Vagina (tissue), 2 donors: Measurements from ENCODE around the gene CTSS. TPM values are rescaled to one million over a fixed set of nuclear protein-coding genes. Genes with fewer than 3 reads are reported as not detected.
"Not testable (repeated sequence)": the region's sequence is repeated elsewhere in the genome, so short reads cannot be mapped to it uniquely, and the experiment has no call there.

Experiments
- DNase-seq, 2 donors: peaks; one replicate each; pipeline ENCODE4 v3.0.0-alpha.2; 2017; ENCODE audit errors: extremely low spot score in 2 of 2
- H3K27ac ChIP-seq: fragments of 200-600 bp; sonication (generic); one replicate; pipeline ENCODE4 v1.5.1; 2019
- H3K27me3 ChIP-seq: fragments of 200-600 bp; sonication (generic); one replicate; pipeline ENCODE4 v1.5.1; 2019
- H3K36me3 ChIP-seq, 2 donors: fragments of 200-600 bp; sonication (generic); one replicate each; pipeline ENCODE4 v1.5.1; 2017 to 2019
- H3K4me1 ChIP-seq: fragments of 200-600 bp; sonication (generic); one replicate; pipeline ENCODE4 v1.5.1; 2019
- H3K4me3 ChIP-seq, 2 donors: fragments of 200-600 bp; sonication (generic); 1 replicate in 1 of 2; 2 replicates in 1 of 2; pipeline ENCODE4 v1.5.1; 2016 to 2019
- H3K9me3 ChIP-seq: fragments of 200-600 bp; sonication (generic); one replicate; pipeline ENCODE4 v1.5.1; 2019
- POLR2A ChIP-seq, 2 donors: fragments of 450-650 bp; IDR thresholded peaks; one replicate each; pipeline ENCODE4 v1.6.1; 2017; ENCODE audit warnings: antibody characterized with exemption in 2 of 2, mild to moderate bottlenecking in 2 of 2, moderate library complexity in 2 of 2
- POLR2AphosphoS5 ChIP-seq, 2 donors: sonication (generic); formaldehyde crosslinking; IDR thresholded peaks; one replicate each; pipeline ENCODE4 v1.9.0; 2017; ENCODE audit warnings: antibody characterized with exemption in 2 of 2, mild to moderate bottlenecking in 2 of 2, low read depth in 1 of 2; ENCODE audit not compliant: insufficient read depth in 1 of 2
- intact Hi-C: fragments of 100-400 bp; cut with DNase I; formaldehyde crosslinking; loops from one replicate; pipeline ENCODE4 v1.15.1; 2023
- total RNA-seq: library from RNA; depleted of rRNA; stranded (reverse); fragments of >200 nt; gene quantifications from one replicate; pipeline ENCODE4 v1.2.3, GENCODE V29; 2016
- TF ChIP-seq, protein P1 (sequence below), 3 experiments: fragments of 450-650 bp in 2 of 3; fragments of 200-600 bp in 1 of 3; sonication (generic) in 1 of 3; IDR thresholded peaks; one replicate each; pipeline ENCODE4 v1.5.1; 2017 to 2019; ENCODE audit warnings: antibody characterized with exemption in 3 of 3, mild to moderate bottlenecking in 2 of 3, moderate library complexity in 2 of 3

The CTSS gene
- total RNA-seq, 1 donor from 2014 or later, result 34.1 TPM

DNA sequence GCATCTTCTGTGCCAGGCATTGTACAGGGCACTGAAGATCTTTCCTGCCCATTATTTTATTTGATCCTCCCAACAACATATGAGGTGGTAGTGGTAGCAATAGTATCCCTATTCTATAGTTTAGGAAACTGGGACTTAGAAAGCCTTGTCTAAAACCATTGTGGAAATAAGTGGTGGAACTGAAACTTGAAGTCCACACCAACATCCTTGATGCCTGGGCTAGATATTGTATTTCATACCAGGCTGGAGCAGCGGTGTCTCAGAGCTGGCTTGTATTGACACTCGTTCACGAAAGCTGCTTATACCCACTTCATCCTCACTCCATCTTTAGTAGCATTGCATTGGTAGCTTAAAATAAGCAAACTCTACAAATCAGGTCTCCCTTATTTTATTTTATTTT, 9.7 kb upstream of the CTSS start:
- no peak overlapping the region for H3K27ac ChIP-seq
- intact Hi-C loops, result no loop called here
- no peaks in the 10 kb centered on the region for H3K4me1 ChIP-seq
- no peaks in the 10 kb centered on the region for H3K36me3 ChIP-seq
- no peaks in the 10 kb centered on the region for H3K27me3 ChIP-seq
- TF ChIP-seq, protein P1, sequence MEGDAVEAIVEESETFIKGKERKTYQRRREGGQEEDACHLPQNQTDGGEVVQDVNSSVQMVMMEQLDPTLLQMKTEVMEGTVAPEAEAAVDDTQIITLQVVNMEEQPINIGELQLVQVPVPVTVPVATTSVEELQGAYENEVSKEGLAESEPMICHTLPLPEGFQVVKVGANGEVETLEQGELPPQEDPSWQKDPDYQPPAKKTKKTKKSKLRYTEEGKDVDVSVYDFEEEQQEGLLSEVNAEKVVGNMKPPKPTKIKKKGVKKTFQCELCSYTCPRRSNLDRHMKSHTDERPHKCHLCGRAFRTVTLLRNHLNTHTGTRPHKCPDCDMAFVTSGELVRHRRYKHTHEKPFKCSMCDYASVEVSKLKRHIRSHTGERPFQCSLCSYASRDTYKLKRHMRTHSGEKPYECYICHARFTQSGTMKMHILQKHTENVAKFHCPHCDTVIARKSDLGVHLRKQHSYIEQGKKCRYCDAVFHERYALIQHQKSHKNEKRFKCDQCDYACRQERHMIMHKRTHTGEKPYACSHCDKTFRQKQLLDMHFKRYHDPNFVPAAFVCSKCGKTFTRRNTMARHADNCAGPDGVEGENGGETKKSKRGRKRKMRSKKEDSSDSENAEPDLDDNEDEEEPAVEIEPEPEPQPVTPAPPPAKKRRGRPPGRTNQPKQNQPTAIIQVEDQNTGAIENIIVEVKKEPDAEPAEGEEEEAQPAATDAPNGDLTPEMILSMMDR (IDR thresholded peaks at IDR 0.05), result no peak
- TF ChIP-seq POLR2A (IDR thresholded peaks at IDR 0.05), result no peak
- TF ChIP-seq POLR2AphosphoS5 (IDR thresholded peaks at IDR 0.05; ENCODE audit: insufficient read depth in 1 of 2, low read depth in 1 of 2), result no peak
- no peak overlapping the region for H3K4me3 ChIP-seq
- H3K9me3 ChIP-seq, result no peaks in the 10 kb centered on the region
- DNase-seq, result no peak

DNA sequence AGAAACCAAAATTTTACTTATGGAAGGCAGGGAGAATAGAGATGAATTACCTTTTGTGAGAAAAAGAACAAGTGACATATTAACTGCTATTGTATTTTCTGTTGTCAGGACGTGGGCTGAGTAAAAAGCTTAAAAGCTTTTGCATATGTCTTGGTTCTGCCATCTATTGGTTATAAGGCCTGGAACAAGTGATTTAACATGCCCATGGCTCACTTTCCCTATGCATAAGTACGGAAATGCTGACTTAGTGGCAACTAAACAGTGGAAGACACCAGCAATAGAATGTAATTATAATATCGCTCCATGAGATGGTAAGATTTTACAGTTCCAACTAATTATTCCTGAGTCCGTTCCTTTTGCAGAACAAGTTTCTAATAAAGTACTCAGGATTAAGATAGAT, 6.7 kb upstream of the CTSS start:
- no peak overlapping the region for H3K4me3 ChIP-seq
- TF ChIP-seq, protein P1 (IDR thresholded peaks at IDR 0.05), result no peak
- TF ChIP-seq POLR2AphosphoS5 (IDR thresholded peaks at IDR 0.05; ENCODE audit: insufficient read depth in 1 of 2, low read depth in 1 of 2), result no peak
- TF ChIP-seq POLR2A (IDR thresholded peaks at IDR 0.05), result no peak
- no peak overlapping the region for H3K27ac ChIP-seq
- no peaks in the 10 kb centered on the region for H3K27me3 ChIP-seq
- H3K36me3 ChIP-seq, result no peaks in the 10 kb centered on the region
- intact Hi-C loops, result no loop called here
- no peak for DNase-seq
- H3K4me1 ChIP-seq, result no peaks in the 10 kb centered on the region
- H3K9me3 ChIP-seq, result no peaks in the 10 kb centered on the region

DNA sequence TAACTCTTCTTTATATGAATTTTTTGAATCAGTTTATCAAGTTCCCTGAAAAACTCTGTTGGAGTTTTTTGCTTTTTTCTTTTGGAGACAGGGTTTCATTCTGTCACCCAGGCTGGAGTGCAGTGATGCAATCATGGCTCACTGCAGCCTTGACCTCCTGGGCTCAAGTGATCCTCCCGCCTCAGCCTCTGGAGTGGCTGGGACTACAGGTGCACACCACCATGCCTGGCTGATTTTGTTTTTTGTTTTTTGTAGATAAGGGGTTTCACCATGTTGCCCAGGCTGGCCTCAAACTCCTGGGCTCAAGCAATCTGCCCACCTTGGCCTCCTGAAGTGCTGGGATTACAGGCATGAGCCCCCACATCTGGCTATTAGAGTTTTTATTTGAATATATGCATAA, 2.1 kb upstream of the CTSS start:
- H3K4me3 ChIP-seq, H3K9me3 ChIP-seq, intact Hi-C loops: not testable (repeated sequence)

DNA sequence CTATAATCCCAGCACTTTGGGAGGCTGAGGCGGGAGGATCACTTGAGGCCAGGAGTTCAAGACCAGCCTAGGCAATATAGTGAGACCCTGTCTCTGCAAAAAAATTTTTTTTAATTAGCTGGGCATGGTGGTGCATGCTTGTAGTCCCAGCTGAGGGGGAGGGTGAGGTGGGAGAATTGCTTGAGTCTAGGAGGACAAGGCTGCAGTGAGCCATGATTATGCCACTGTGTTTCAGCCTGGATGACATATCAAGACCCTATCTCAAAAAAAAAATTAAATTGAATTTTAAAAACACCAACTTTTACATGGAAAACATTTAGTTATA, 361 bp upstream of the CTSS start:
- peak overlapping the region in 1 of 2 donors; percentile 35 for H3K4me3 ChIP-seq
- H3K4me1 ChIP-seq, intact Hi-C loops, H3K27me3 ChIP-seq, H3K36me3 ChIP-seq, DNase-seq, H3K9me3 ChIP-seq: not testable (repeated sequence)
- peak overlapping the region; percentile 49 for H3K27ac ChIP-seq

More for the DNA sequence above, 2.1 kb upstream of the CTSS start:
- not testable (repeated sequence) for DNase-seq, H3K4me1 ChIP-seq, H3K27me3 ChIP-seq, H3K36me3 ChIP-seq, H3K27ac ChIP-seq

DNA sequence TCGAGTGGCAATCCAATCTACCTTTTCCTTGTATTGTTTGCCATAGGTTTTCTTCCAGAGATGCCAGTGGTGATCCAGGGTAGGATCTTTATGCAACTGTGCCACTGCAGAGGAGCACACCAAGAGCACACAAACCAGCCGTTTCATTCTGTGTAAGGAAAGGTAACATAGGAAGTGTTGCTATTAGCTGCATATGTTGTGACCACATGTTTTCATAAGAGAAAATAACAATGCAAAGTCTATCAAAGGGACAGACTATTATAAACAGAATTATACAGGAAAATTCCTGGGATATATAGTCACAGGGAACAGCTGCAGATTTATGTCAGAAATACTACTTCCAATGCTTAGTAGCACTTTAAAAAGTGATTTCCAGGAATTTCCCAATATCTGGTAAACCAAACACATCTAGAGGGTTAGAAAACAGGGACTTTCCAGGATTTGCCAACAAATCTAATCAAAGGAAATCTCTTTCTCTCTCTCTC, 919 bp downstream of the CTSS start:
- intact Hi-C loops, result no loop called here
- TF ChIP-seq POLR2AphosphoS5 (IDR thresholded peaks at IDR 0.05; ENCODE audit: insufficient read depth in 1 of 2, low read depth in 1 of 2) (no peak), POLR2A (IDR thresholded peaks at IDR 0.05) (no peak)
- TF ChIP-seq, protein P1 (IDR thresholded peaks at IDR 0.05), result no peak
- H3K4me1 ChIP-seq, result peaks cover 6% of the 10 kb centered on the region
- peak overlapping the region; percentile 49 for H3K27ac ChIP-seq
- DNase-seq, result no peak
- H3K36me3 ChIP-seq, result no peaks in the 10 kb centered on the region
- H3K9me3 ChIP-seq, result no peaks in the 10 kb centered on the region
- peak overlapping the region in 1 of 2 donors; percentile 37 for H3K4me3 ChIP-seq
- H3K27me3 ChIP-seq, result no peaks in the 10 kb centered on the region

DNA sequence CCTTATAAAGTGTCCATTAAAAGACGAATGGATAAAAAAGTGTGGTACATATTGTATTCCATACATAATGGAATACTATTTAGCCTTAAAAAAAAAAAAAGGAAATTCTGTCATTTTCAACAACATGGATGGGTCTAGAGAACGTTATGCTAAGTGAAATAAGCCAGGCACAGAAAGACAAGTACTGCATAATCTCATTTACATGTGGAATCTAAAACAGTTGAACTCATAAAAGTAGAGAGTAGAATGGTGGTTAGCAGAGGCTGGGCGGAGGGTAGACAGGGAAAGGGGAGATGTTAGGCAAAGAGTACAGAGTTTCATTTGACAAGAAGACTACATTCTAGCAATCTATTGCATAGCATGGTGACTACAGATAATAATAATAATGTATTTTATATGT, 2.6 kb downstream of the CTSS start:
- intact Hi-C loops, result no loop called here
- H3K36me3 ChIP-seq, result no peaks in the 10 kb centered on the region
- no peaks in the 10 kb centered on the region for H3K27me3 ChIP-seq
- H3K4me1 ChIP-seq, result peaks cover 6% of the 10 kb centered on the region
- TF ChIP-seq, protein P1 (IDR thresholded peaks at IDR 0.05), result no peak
- TF ChIP-seq POLR2A (IDR thresholded peaks at IDR 0.05) (no peak), POLR2AphosphoS5 (IDR thresholded peaks at IDR 0.05; ENCODE audit: insufficient read depth in 1 of 2, low read depth in 1 of 2) (no peak)
- no peak overlapping the region for H3K4me3 ChIP-seq
- no peak overlapping the region for H3K27ac ChIP-seq
- no peak for DNase-seq
- no peaks in the 10 kb centered on the region for H3K9me3 ChIP-seq
